HS-5 (cell line): ENCODE data around the gene TRIM39.
"Not testable (repeated sequence)": the region's sequence is repeated elsewhere in the genome, so short reads cannot be mapped to it uniquely, and the experiment has no call there.

ENCODE experiments used
- DNase-seq: peaks from one replicate; pipeline ENCODE4 v3.0.0-alpha.2; 2012; ENCODE audit warnings: low read depth

TRIM39 gene

GRCh38 chr6:30363459-30363858, 36.7 kb downstream of the TRIM39 start:
- DNase-seq, result no peak

DNA sequence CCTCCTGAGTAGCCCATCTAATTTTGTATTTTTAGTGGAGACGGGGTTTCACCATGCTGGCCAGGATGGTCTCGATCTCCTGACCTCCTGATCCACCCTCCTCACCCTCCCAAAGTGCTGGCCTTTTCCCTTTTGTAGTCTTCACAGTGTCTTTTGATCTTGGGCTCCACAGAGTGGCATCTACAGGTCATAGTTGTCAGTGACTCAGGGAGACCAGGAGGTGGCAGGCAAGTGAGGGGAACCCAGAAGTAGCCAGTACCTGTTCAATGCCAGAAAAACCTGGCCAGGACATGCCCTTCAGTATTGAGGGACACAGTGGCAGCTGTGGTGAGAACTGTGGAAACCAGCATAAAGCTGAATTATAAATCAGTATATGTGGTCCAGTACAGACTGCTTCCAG, 37.9 kb downstream of the TRIM39 start:
- no peak for DNase-seq

GRCh38 chr6:30369280-30369679, 42.6 kb downstream of the TRIM39 start:
- not testable (repeated sequence) for DNase-seq

- no peak for DNase-seq
Measured at GRCh38 chr6:30378290-30378937, 51.7 kb downstream of the TRIM39 start.

- DNase-seq, result no peak
Measured at GRCh38 chr6:30380464-30380863, 53.7 kb downstream of the TRIM39 start.

- no peak for DNase-seq
Measured at GRCh38 chr6:30386166-30386565, 59.4 kb downstream of the TRIM39 start.

DNA sequence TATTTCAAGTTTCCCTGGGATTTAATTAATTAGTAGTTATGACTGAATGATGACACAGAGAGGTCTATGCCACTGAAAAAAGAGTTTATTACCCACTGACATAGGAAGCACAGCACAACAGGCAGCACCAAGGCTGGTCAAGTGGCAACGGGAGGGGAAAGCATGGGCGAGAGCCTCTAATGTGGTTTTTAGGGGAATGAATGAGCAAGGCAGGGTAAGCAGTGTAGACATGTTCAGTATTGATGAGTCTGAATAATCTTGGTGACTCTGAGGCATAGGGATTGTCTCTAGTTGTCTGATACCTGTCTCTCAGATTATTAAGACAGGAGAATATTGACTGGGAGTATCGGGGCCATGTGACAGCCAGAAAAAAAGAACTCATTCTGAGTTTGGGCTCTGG, 64.5 kb downstream of the TRIM39 start:
- no peak for DNase-seq
